Ureter (tissue), 1 donor: ENCODE data around the gene KLHL11. TPM values are rescaled to one million over a fixed set of nuclear protein-coding genes. Genes with fewer than 3 reads are reported as not detected.

Experiments
- DNase-seq: peaks from one replicate; pipeline ENCODE4 v3.0.0-alpha.2; 2020; ENCODE audit warnings: low spot score
- total RNA-seq: library from RNA; stranded (reverse); gene quantifications from one replicate; pipeline ENCODE4 v1.2.4, GENCODE V29; 2023
- donor health status: DM: yes; HTN: yes; CAD: no.

The KLHL11 gene
- 15.6 TPM for total RNA-seq

GRCh38 chr17:41864836-41865595, at the start of gene KLHL11:
Gene KLHL11 (minus strand): TSS chr17:41865423. CDS start chr17:41865370, 53 bp downstream.
- DNase-seq: peak; percentile 89

- DNase-seq: no peak
Observed at GRCh38 chr17:41915020-41915419, 49.8 kb upstream of the KLHL11 start.

GRCh38 chr17:41914358-41914766, 49.1 kb upstream of the KLHL11 start:
- no peak for DNase-seq

GRCh38 chr17:41913798-41914197, 48.6 kb upstream of the KLHL11 start:
- no peak for DNase-seq

GRCh38 chr17:41912925-41913324, 47.7 kb upstream of the KLHL11 start:
- no peak for DNase-seq

- no peak for DNase-seq
Observed at GRCh38 chr17:41910701-41911391, 45.6 kb upstream of the KLHL11 start.

- DNase-seq: no peak
Observed at GRCh38 chr17:41909088-41909487, 43.9 kb upstream of the KLHL11 start.

- no peak for DNase-seq
Observed at GRCh38 chr17:41907633-41908539, 42.7 kb upstream of the KLHL11 start.

GRCh38 chr17:41907185-41907556, 41.9 kb upstream of the KLHL11 start:
- DNase-seq: no peak

- DNase-seq: no peak
Observed at GRCh38 chr17:41906465-41907184, 41.4 kb upstream of the KLHL11 start.

- no peak for DNase-seq
Observed at GRCh38 chr17:41905172-41905571, 39.9 kb upstream of the KLHL11 start.

GRCh38 chr17:41904242-41904841, 39.1 kb upstream of the KLHL11 start:
- no peak for DNase-seq

GRCh38 chr17:41901646-41902045, 36.4 kb upstream of the KLHL11 start:
- DNase-seq: no peak

- no peak for DNase-seq
Observed at GRCh38 chr17:41896726-41897125, 31.5 kb upstream of the KLHL11 start.

GRCh38 chr17:41895617-41896016, 30.4 kb upstream of the KLHL11 start:
- DNase-seq: no peak

- no peak for DNase-seq
Observed at GRCh38 chr17:41894791-41895331, 29.6 kb upstream of the KLHL11 start.

- no peak for DNase-seq
Observed at GRCh38 chr17:41893384-41893783, 28.2 kb upstream of the KLHL11 start.

GRCh38 chr17:41892021-41892376, 26.8 kb upstream of the KLHL11 start:
- no peak for DNase-seq

- no peak for DNase-seq
Observed at GRCh38 chr17:41891135-41892020, 26.2 kb upstream of the KLHL11 start.
